Central memory CD8-positive, alpha-beta T cell (primary cell): Measurements from ENCODE around the gene CFAP61.
A peak's percentile ranks its signal among the peaks of the same experiment; 100 is the strongest.
"Not testable (repeated sequence)": the region's sequence is repeated elsewhere in the genome, so short reads cannot be mapped to it uniquely, and the experiment has no call there.

Source experiments
- ATAC-seq: fragments of 150-1000 bp; cut with Tn5 transposase; replicated peaks from 2 replicates; pipeline ENCODE4 v1.10.0; 2022; ENCODE audit warnings: mild to moderate bottlenecking, moderate FRiP score, moderate number of reproducible peaks; ENCODE audit not compliant: poor library complexity, severe bottlenecking; ENCODE audit errors: extremely low read depth
- DNase-seq, 2 donors: peaks; one replicate each; pipeline ENCODE4 v3.0.0; 2021; ENCODE audit warnings: low spot score in 2 of 2
- H3K27ac Mint-ChIP-seq: one replicate; pipeline ENCODE4 v1.8.0; 2022; ENCODE audit warnings: low read depth, mild to moderate bottlenecking, moderate library complexity, mixed read lengths
- H3K27me3 Mint-ChIP-seq: one replicate; pipeline ENCODE4 v1.8.0; 2022; ENCODE audit warnings: mixed read lengths
- H3K36me3 Mint-ChIP-seq: one replicate; pipeline ENCODE4 v1.8.0; 2022; ENCODE audit warnings: mild to moderate bottlenecking, moderate library complexity, mixed read lengths; ENCODE audit not compliant: insufficient read depth
- H3K4me1 Mint-ChIP-seq: one replicate; pipeline ENCODE4 v1.8.0; 2022; ENCODE audit warnings: mixed read lengths
- H3K4me3 Mint-ChIP-seq: one replicate; pipeline ENCODE4 v1.8.0; 2022; ENCODE audit warnings: mild to moderate bottlenecking, moderate library complexity, mixed read lengths
- H3K9me3 Mint-ChIP-seq: one replicate; pipeline ENCODE4 v1.8.0; 2022; ENCODE audit warnings: mixed read lengths

The CFAP61 gene

DNA sequence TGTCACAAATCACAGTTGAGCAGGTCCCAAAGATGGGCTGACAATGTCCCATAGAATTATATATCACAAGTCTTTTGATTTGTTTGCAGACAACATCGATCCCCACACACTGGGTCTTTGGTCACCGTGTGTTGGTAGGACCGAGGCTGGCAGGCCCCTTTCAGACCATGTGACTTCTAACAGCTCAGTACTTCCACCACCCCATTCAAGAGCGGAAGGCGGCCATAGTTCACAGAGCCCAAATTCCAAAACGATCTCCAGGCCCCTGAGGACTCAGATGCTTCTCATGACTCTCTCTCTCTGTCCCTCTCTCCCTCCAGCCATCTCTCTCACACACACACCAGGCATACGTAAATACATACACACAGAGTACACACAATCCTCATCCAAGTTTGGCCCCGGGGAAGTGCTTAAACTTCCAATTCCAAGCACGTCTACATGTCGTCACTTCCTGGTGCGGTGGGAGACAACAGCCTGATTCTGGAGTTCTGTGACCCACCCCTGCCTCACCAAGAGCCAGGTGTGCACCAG, 159.7 kb downstream of the CFAP61 start:
- Mint-ChIP-seq H3K4me3 (no peak overlapping the region), H3K4me1 (no peaks in the 10 kb centered on the region), H3K27ac (no peak overlapping the region), H3K9me3 (no peaks in the 10 kb centered on the region), H3K27me3 (peaks cover 55% of the 10 kb centered on the region), H3K36me3 (no peaks in the 10 kb centered on the region)
- ATAC-seq, result no peak
- no peak for DNase-seq

DNA sequence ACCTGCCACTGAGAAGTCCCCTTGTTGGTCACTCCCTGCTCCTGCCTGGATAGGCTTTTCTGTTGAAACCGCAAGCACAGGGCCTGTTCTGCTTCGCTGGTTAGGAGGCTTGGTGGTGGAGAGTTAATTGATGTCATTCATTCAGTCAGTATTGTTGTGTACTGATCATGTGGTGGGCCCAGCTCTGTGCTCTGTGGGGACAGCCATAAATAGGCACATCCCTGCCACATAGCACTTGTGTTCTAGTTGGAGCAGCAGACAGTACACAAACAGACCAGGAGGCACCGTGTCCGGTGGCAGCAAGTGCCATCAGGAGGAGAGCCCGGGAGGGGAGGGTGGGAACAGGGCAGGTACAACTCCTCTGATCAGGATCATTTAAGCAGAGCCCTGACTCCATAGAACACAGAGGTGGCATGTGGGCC, 160.4 kb downstream of the CFAP61 start:
- no peak for DNase-seq
- Mint-ChIP-seq H3K4me1 (no peaks in the 10 kb centered on the region), H3K27ac (no peak overlapping the region), H3K36me3 (no peaks in the 10 kb centered on the region), H3K9me3 (no peaks in the 10 kb centered on the region), H3K4me3 (no peak overlapping the region), H3K27me3 (peaks cover 55% of the 10 kb centered on the region)
- ATAC-seq, result no peak

- H3K4me1 Mint-ChIP-seq, result no peaks in the 10 kb centered on the region
- no peak overlapping the region for H3K4me3 Mint-ChIP-seq
- ATAC-seq, result no peak
- peaks cover 53% of the 10 kb centered on the region for H3K27me3 Mint-ChIP-seq
- no peak overlapping the region for H3K27ac Mint-ChIP-seq
- no peaks in the 10 kb centered on the region for H3K36me3 Mint-ChIP-seq
- H3K9me3 Mint-ChIP-seq, result peaks cover 6% of the 10 kb centered on the region
- DNase-seq, result no peak
Observed at GRCh38 chr20:20213526-20214121, 161.3 kb downstream of the CFAP61 start.

DNA sequence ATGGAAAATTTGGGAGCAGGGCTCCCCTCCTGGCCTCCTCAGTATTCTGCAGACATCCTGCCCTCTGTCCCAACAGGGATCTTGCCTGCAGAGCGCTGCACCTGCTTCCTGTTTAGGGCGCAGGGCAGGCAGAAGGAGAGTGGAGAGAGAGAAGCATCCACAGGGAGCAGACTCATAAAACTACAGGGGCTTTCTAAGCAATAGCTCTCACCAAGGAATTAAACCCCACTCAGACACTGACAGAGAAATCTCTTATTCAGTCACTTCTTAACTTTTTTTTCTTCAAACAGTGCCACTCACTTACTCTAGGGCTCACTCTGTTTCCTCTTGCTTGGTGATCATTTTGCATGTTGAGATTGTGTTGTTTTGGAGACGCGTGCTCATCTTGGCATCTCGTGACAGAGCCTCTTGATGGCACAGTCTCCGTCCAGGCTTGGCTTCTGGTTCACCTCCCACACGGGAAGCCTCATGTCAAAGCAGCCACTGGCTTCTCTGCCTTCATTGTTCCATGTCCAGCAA, 162.5 kb downstream of the CFAP61 start:
- H3K9me3 Mint-ChIP-seq, result peaks cover 10% of the 10 kb centered on the region
- ATAC-seq (no peak), DNase-seq (no peak)
- H3K27ac Mint-ChIP-seq, result no peak overlapping the region
- peaks cover 58% of the 10 kb centered on the region for H3K27me3 Mint-ChIP-seq
- H3K4me1 Mint-ChIP-seq, result no peaks in the 10 kb centered on the region
- no peaks in the 10 kb centered on the region for H3K36me3 Mint-ChIP-seq
- H3K4me3 Mint-ChIP-seq, result no peak overlapping the region

- Mint-ChIP-seq H3K36me3 (no peaks in the 10 kb centered on the region), H3K9me3 (peaks cover 10% of the 10 kb centered on the region), H3K4me3 (no peak overlapping the region), H3K4me1 (no peaks in the 10 kb centered on the region), H3K27me3 (peaks cover 62% of the 10 kb centered on the region), H3K27ac (peak overlapping the region; percentile 16)
- DNase-seq (no peak), ATAC-seq (peak; percentile 83)
Observed at GRCh38 chr20:20215976-20216727, 163.8 kb downstream of the CFAP61 start.

DNA sequence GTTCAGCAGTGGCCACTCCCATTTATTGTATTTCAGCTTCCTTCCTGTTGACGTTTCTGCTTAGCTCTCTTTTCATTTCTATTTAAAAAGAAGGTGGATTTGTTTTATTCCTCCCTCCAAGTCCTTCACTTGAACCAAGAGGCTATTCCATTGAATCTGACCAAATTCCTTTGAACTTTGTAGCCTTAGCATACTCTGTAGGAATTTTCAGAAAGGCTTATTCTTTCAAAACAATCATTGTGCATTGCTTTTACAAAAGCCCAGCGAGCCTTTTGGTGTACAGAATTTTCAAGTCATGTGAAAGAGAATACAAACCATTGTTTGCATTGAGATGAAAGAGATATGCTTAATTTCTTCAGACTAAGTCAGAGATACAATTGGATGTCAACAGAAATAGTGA, 164.6 kb downstream of the CFAP61 start:
- Mint-ChIP-seq H3K4me3 (no peak overlapping the region), H3K27me3 (peaks cover 66% of the 10 kb centered on the region), H3K9me3 (peaks cover 10% of the 10 kb centered on the region), H3K27ac (peak overlapping the region; percentile 16), H3K36me3 (no peaks in the 10 kb centered on the region), H3K4me1 (no peaks in the 10 kb centered on the region)
- DNase-seq (no peak), ATAC-seq (no peak)

- no peaks in the 10 kb centered on the region for H3K4me1 Mint-ChIP-seq
- no peak for ATAC-seq
- H3K4me3 Mint-ChIP-seq, result no peak overlapping the region
- peaks cover 10% of the 10 kb centered on the region for H3K9me3 Mint-ChIP-seq
- peaks cover 66% of the 10 kb centered on the region for H3K27me3 Mint-ChIP-seq
- H3K36me3 Mint-ChIP-seq, result no peaks in the 10 kb centered on the region
- H3K27ac Mint-ChIP-seq, result no peak overlapping the region
- no peak for DNase-seq
Observed at GRCh38 chr20:20217621-20218020, 165.3 kb downstream of the CFAP61 start.

GRCh38 chr20:20218106-20218505, 165.8 kb downstream of the CFAP61 start:
- not testable (repeated sequence) for ATAC-seq, H3K4me3 Mint-ChIP-seq, H3K4me1 Mint-ChIP-seq, H3K27ac Mint-ChIP-seq, DNase-seq, H3K36me3 Mint-ChIP-seq
- H3K27me3 Mint-ChIP-seq, result peaks cover 67% of the 10 kb centered on the region
- H3K9me3 Mint-ChIP-seq, result peaks cover 10% of the 10 kb centered on the region

DNA sequence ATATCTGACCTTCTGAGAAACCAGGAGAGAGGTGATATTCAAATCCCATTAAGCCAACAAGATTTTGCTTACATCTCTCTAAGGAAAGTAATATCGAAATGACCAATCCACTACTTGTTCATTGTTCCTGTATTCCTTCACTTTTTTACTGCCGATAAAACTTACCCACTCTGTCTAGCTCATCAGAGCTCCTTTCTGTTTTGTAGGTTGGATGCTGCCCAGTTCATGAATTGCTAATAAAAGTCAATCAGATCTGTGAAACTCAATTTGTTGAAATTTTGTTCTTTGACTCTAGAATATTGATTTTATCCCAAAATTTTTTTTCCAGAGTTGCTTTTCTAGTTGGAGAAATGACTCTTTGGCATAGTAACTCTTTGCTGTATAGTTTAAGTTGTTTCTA, 166.7 kb downstream of the CFAP61 start:
- DNase-seq (no peak), ATAC-seq (no peak)
- Mint-ChIP-seq H3K36me3 (no peaks in the 10 kb centered on the region), H3K4me1 (no peaks in the 10 kb centered on the region), H3K9me3 (peaks cover 10% of the 10 kb centered on the region), H3K4me3 (no peak overlapping the region), H3K27me3 (peaks cover 70% of the 10 kb centered on the region), H3K27ac (no peak overlapping the region)

DNA sequence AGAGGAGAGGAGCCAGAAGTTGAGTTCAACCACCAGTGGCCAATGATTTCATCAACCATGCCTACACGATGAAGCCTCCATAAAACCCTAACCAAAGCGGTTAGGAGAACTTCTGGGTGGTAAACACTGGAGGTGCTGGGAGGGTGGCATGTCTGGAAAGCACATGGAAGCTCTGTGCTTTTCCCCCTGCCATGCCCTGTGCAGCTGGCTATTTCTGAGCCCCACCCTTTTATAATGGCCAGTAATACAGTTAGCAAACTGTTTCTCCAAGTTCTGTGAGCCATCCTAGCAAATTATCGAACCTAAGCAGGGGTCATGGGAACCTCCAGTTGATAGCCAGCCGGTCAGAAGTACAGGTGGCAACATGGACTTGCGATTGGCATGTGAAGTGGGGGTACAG, 167.8 kb downstream of the CFAP61 start:
- Mint-ChIP-seq H3K36me3 (no peaks in the 10 kb centered on the region), H3K4me1 (no peaks in the 10 kb centered on the region), H3K9me3 (peaks cover 10% of the 10 kb centered on the region), H3K27me3 (peaks cover 65% of the 10 kb centered on the region), H3K27ac (no peak overlapping the region), H3K4me3 (no peak overlapping the region)
- ATAC-seq (no peak), DNase-seq (no peak)

DNA sequence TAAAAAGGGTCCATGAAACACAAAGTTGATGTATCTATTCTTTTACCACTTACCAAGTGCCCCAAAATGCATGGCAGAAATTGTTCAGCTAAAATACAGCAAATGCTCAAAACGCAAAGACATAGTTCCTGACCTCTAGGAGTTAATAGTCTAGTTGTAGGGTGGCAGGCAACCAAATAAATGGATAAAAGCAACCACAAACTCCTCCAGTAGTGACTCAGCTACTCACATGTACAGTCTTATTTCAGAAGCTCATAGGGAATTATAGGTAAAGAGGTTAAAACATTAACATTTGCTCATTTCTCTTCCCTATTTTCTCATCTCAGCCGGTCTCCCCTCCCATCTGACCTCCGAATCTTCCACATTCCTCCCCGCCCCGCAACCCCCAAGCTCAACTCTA, 171.6 kb downstream of the CFAP61 start:
- H3K27ac Mint-ChIP-seq, result no peak overlapping the region
- peaks cover 53% of the 10 kb centered on the region for H3K27me3 Mint-ChIP-seq
- H3K4me3 Mint-ChIP-seq, result no peak overlapping the region
- no peak for DNase-seq
- no peaks in the 10 kb centered on the region for H3K36me3 Mint-ChIP-seq
- no peaks in the 10 kb centered on the region for H3K4me1 Mint-ChIP-seq
- H3K9me3 Mint-ChIP-seq, result peaks cover under 1% of the 10 kb centered on the region
- ATAC-seq, result no peak

- H3K9me3 Mint-ChIP-seq, result no peaks in the 10 kb centered on the region
- DNase-seq (no peak), ATAC-seq (no peak)
- H3K36me3 Mint-ChIP-seq, result no peaks in the 10 kb centered on the region
- H3K27ac Mint-ChIP-seq, result no peak overlapping the region
- H3K4me1 Mint-ChIP-seq, result no peaks in the 10 kb centered on the region
- H3K27me3 Mint-ChIP-seq, result peaks cover 46% of the 10 kb centered on the region
- no peak overlapping the region for H3K4me3 Mint-ChIP-seq
Observed at GRCh38 chr20:20224806-20225205, 172.5 kb downstream of the CFAP61 start.
